EH (cell line): Measurements from ENCODE around the gene TXNDC8.
"Not testable (repeated sequence)": the region's sequence is repeated elsewhere in the genome, so short reads cannot be mapped to it uniquely, and the experiment has no call there.

Experiments used
- DNase-seq: peaks from one replicate; pipeline ENCODE4 v3.0.0-alpha.2; 2015; ENCODE audit warnings: low read depth

The TXNDC8 gene

GRCh38 chr9:110327716-110328115 is 9.9 kb downstream of the TXNDC8 start:
- DNase-seq = no peak

- DNase-seq = no peak
Measured at GRCh38 chr9:110323818-110324217, 13.8 kb downstream of the TXNDC8 start.

GRCh38 chr9:110320651-110321445 is 16.8 kb downstream of the TXNDC8 start:
- DNase-seq = peak; percentile 31

- no peak for DNase-seq
Measured at GRCh38 chr9:110319781-110320492, 17.7 kb downstream of the TXNDC8 start.

- DNase-seq = no peak
Measured at GRCh38 chr9:110317911-110318310, 19.8 kb downstream of the TXNDC8 start.

GRCh38 chr9:110316261-110317075 is 21.2 kb downstream of the TXNDC8 start:
- DNase-seq = no peak

GRCh38 chr9:110311978-110312377 is 25.7 kb downstream of the TXNDC8 start:
- DNase-seq = not testable (repeated sequence)

- no peak for DNase-seq
Measured at GRCh38 chr9:110309681-110310080, 28.0 kb downstream of the TXNDC8 start.

- no peak for DNase-seq
Measured at GRCh38 chr9:110308633-110309038, 29.0 kb downstream of the TXNDC8 start.

- no peak for DNase-seq
Measured at GRCh38 chr9:110307191-110307590, 30.5 kb downstream of the TXNDC8 start.

GRCh38 chr9:110303133-110303532 is 34.5 kb downstream of the TXNDC8 start:
- DNase-seq = peak; percentile 71

GRCh38 chr9:110298043-110298605 is 39.5 kb downstream of the TXNDC8 start:
- DNase-seq = no peak

GRCh38 chr9:110293248-110293647 is 44.4 kb downstream of the TXNDC8 start:
- DNase-seq = no peak

GRCh38 chr9:110291921-110292557 is 45.6 kb downstream of the TXNDC8 start:
- DNase-seq = no peak

- DNase-seq = no peak
Measured at GRCh38 chr9:110290001-110290400, 47.7 kb downstream of the TXNDC8 start.

- no peak for DNase-seq
Measured at GRCh38 chr9:110288503-110288902, 49.2 kb downstream of the TXNDC8 start.

GRCh38 chr9:110287289-110287680 is 50.4 kb downstream of the TXNDC8 start:
- no peak for DNase-seq

- no peak for DNase-seq
Measured at GRCh38 chr9:110284211-110284844, 53.3 kb downstream of the TXNDC8 start.

- DNase-seq = no peak
Measured at GRCh38 chr9:110283751-110284150, 53.9 kb downstream of the TXNDC8 start.

- DNase-seq = no peak
Measured at GRCh38 chr9:110282739-110283081, 55.0 kb downstream of the TXNDC8 start.

- peak; percentile 16 for DNase-seq
Measured at GRCh38 chr9:110282018-110282738, 55.5 kb downstream of the TXNDC8 start.
